GM12801 (cell line): ENCODE measurements around the gene GIPC3.

Source experiments
- TF ChIP-seq, protein P1 (sequence below): IDR thresholded peaks from one replicate; pipeline ENCODE4 v1.5.1; 2011; ENCODE audit warnings: control low read depth; ENCODE audit not compliant: insufficient read length; ENCODE audit errors: extremely low read depth

Gene GIPC3

DNA sequence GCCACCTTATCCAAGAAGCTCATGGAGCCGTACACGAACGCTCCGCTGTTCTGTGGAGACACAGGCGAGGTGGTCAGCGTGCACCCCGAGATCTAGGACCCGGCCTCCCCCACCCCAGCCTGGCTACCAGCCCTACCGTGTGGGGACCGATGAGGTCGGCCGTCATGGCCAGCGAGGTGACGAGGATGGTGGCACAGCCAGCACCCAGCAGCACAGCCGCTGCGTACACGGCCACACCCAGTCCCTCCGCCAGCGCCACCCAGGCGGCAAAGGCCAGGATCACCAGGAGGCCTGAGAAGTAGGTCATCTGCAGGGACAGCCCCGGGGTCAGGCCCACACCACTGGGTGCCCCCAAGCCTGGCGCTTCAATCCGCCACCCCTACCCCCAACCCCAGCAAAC lies 39.2 kb upstream of the GIPC3 start:
- TF ChIP-seq, protein P1, sequence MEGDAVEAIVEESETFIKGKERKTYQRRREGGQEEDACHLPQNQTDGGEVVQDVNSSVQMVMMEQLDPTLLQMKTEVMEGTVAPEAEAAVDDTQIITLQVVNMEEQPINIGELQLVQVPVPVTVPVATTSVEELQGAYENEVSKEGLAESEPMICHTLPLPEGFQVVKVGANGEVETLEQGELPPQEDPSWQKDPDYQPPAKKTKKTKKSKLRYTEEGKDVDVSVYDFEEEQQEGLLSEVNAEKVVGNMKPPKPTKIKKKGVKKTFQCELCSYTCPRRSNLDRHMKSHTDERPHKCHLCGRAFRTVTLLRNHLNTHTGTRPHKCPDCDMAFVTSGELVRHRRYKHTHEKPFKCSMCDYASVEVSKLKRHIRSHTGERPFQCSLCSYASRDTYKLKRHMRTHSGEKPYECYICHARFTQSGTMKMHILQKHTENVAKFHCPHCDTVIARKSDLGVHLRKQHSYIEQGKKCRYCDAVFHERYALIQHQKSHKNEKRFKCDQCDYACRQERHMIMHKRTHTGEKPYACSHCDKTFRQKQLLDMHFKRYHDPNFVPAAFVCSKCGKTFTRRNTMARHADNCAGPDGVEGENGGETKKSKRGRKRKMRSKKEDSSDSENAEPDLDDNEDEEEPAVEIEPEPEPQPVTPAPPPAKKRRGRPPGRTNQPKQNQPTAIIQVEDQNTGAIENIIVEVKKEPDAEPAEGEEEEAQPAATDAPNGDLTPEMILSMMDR: no peak

- TF ChIP-seq, protein P1: no peak
These were observed 38.0 kb upstream of the GIPC3 start for GRCh38 chr19:3547301-3547731.

DNA sequence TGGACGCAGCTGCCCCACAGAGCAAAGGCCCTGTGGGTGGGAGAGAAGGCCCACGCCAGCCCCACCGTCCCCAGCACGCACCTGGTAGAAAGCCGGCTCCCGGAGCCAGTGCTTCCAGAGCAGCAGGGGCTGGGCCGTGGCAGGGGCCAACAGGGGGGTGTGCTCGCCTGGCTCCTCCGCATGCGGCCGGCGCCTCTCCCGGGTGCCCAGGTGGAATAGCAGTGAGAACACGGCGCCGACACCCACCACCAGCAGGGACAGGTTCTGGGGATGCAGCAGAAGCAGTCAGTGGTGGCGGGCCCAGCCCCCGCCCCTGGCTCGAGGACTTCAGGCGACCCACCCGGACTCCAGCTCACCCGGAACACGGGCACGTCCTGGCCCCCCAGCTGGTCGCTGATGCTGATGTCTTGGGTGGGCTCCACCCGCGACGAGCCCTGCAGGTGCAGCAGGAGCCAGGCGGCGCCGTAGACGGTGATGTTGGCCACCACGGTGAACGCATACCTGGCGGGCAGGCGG lies 37.5 kb upstream of the GIPC3 start:
- TF ChIP-seq, protein P1: no peak

DNA sequence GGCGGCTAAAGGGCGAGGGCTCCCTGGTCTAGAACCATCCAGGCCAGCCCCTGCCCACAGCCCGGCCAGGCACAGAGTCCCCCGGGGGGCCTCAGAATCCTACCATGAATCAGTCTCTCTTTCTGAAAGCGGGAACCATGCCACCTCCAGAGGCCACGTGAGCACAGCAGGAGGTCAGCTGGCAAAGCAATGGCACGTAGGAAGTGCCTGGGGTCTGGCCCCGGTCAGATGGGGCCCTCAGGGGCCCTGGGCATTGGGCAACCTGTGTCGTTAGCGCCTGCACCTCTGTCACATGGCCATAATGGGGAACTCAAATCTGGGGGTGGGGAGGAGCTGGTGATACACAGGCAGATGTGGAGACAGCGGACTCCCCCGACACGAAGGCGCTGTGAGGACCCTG lies 36.7 kb upstream of the GIPC3 start:
- TF ChIP-seq, protein P1: no peak

DNA sequence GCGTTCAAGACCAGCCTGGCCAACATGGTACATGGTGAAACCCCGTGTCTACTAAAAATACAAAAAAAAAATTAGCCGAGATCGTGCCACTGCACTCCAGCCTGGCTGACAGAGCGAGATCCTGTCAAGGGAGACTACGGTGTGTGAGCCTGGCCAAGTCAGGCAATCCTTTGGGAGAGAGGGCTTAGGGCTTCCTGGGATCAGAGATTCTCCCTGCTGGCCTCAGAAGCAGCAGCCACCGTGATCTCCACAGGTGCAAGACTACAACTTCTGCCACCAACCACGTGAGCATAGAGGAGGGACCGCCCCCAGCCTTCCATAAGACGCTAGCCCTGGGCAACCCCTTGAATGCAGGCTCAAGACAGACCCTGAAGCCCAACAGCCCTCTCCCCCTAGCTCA lies 35.5 kb upstream of the GIPC3 start:
- TF ChIP-seq, protein P1: no peak

GRCh38 chr19:3550947-3551791 lies 34.1 kb upstream of the GIPC3 start:
- TF ChIP-seq, protein P1: no peak

GRCh38 chr19:3551792-3552095 lies 33.5 kb upstream of the GIPC3 start:
- TF ChIP-seq, protein P1: no peak
